ENCODE measurements around the gene OLFM2.
"Not testable (repeated sequence)": the region's sequence is repeated elsewhere in the genome, so short reads cannot be mapped to it uniquely, and the experiment has no call there.

OLFM2 gene

GRCh38 chr19:9856609-9857008 lies 79.7 kb downstream of the OLFM2 start:
- H3K27me3 Mint-ChIP-seq (ENCODE audit: low read depth) = no peaks in the 10 kb centered on the region
- peaks cover 45% of the 10 kb centered on the region for H3K4me1 Mint-ChIP-seq (ENCODE audit: low read depth)
- DNase-seq (ENCODE audit: low spot score) = no peak
- no peaks in the 10 kb centered on the region for H3K9me3 Mint-ChIP-seq
- peak overlapping the region; percentile 45 for H3K27ac Mint-ChIP-seq
- peaks cover 14% of the 10 kb centered on the region for H3K36me3 Mint-ChIP-seq (ENCODE audit: low read depth)
- H3K4me3 Mint-ChIP-seq = peak overlapping the region; percentile 59

- Mint-ChIP-seq H3K27me3 (ENCODE audit: low read depth) (no peaks in the 10 kb centered on the region), H3K36me3 (ENCODE audit: low read depth) (peaks cover 14% of the 10 kb centered on the region), H3K4me1 (ENCODE audit: low read depth) (peaks cover 28% of the 10 kb centered on the region), H3K4me3 (no peak overlapping the region), H3K9me3 (no peaks in the 10 kb centered on the region), H3K27ac (no peak overlapping the region)
- DNase-seq (ENCODE audit: low spot score) = no peak
Observed at GRCh38 chr19:9854282-9854846, 82.0 kb downstream of the OLFM2 start.

- H3K27ac Mint-ChIP-seq = no peak overlapping the region
- no peak overlapping the region for H3K4me3 Mint-ChIP-seq
- H3K9me3 Mint-ChIP-seq = no peaks in the 10 kb centered on the region
- no peaks in the 10 kb centered on the region for H3K27me3 Mint-ChIP-seq (ENCODE audit: low read depth)
- DNase-seq (ENCODE audit: low spot score) = no peak
- peaks cover 21% of the 10 kb centered on the region for H3K36me3 Mint-ChIP-seq (ENCODE audit: low read depth)
- H3K4me1 Mint-ChIP-seq (ENCODE audit: low read depth) = peaks cover 3% of the 10 kb centered on the region
Observed at GRCh38 chr19:9850235-9850959, 85.9 kb downstream of the OLFM2 start.

- Mint-ChIP-seq H3K27me3 (ENCODE audit: low read depth) (no peaks in the 10 kb centered on the region), H3K9me3 (no peaks in the 10 kb centered on the region), H3K27ac (no peak overlapping the region), H3K4me3 (no peak overlapping the region), H3K36me3 (ENCODE audit: low read depth) (peaks cover 27% of the 10 kb centered on the region), H3K4me1 (ENCODE audit: low read depth) (peaks cover 3% of the 10 kb centered on the region)
- no peak for DNase-seq (ENCODE audit: low spot score)
Observed at GRCh38 chr19:9849791-9850190, 86.5 kb downstream of the OLFM2 start.

- H3K4me3 Mint-ChIP-seq = no peak overlapping the region
- peaks cover 3% of the 10 kb centered on the region for H3K4me1 Mint-ChIP-seq (ENCODE audit: low read depth)
- H3K27ac Mint-ChIP-seq = no peak overlapping the region
Observed at GRCh38 chr19:9848762-9849161, 87.6 kb downstream of the OLFM2 start.

GRCh38 chr19:9848060-9848459 lies 88.3 kb downstream of the OLFM2 start:
- no peaks in the 10 kb centered on the region for H3K27me3 Mint-ChIP-seq (ENCODE audit: low read depth)
- peaks cover 3% of the 10 kb centered on the region for H3K4me1 Mint-ChIP-seq (ENCODE audit: low read depth)
- H3K9me3 Mint-ChIP-seq = no peaks in the 10 kb centered on the region
- peaks cover 40% of the 10 kb centered on the region for H3K36me3 Mint-ChIP-seq (ENCODE audit: low read depth)
- no peak for DNase-seq (ENCODE audit: low spot score)
- H3K4me3 Mint-ChIP-seq = no peak overlapping the region
- H3K27ac Mint-ChIP-seq = no peak overlapping the region

More at GRCh38 chr19:9848762-9849161, 87.6 kb downstream of the OLFM2 start:
- no peak for DNase-seq (ENCODE audit: low spot score)
- no peaks in the 10 kb centered on the region for H3K9me3 Mint-ChIP-seq
- peaks cover 34% of the 10 kb centered on the region for H3K36me3 Mint-ChIP-seq (ENCODE audit: low read depth)
- H3K27me3 Mint-ChIP-seq (ENCODE audit: low read depth) = no peaks in the 10 kb centered on the region

GRCh38 chr19:9847087-9847671 lies 89.1 kb downstream of the OLFM2 start:
- DNase-seq (ENCODE audit: low spot score) = no peak
- Mint-ChIP-seq H3K4me1 (ENCODE audit: low read depth) (peaks cover 3% of the 10 kb centered on the region), H3K9me3 (no peaks in the 10 kb centered on the region), H3K36me3 (ENCODE audit: low read depth) (peaks cover 44% of the 10 kb centered on the region), H3K4me3 (no peak overlapping the region), H3K27me3 (ENCODE audit: low read depth) (no peaks in the 10 kb centered on the region), H3K27ac (no peak overlapping the region)

- not testable (repeated sequence) for DNase-seq (ENCODE audit: low spot score); H3K9me3 Mint-ChIP-seq; H3K27me3 Mint-ChIP-seq (ENCODE audit: low read depth); H3K27ac Mint-ChIP-seq; H3K4me1 Mint-ChIP-seq (ENCODE audit: low read depth); H3K4me3 Mint-ChIP-seq
- H3K36me3 Mint-ChIP-seq (ENCODE audit: low read depth) = peaks cover 65% of the 10 kb centered on the region
Observed at GRCh38 chr19:9843626-9844273, 92.6 kb downstream of the OLFM2 start.

- H3K27ac Mint-ChIP-seq = no peak overlapping the region
- H3K4me1 Mint-ChIP-seq (ENCODE audit: low read depth) = no peaks in the 10 kb centered on the region
- no peak overlapping the region for H3K4me3 Mint-ChIP-seq
- H3K9me3 Mint-ChIP-seq = no peaks in the 10 kb centered on the region
- H3K27me3 Mint-ChIP-seq (ENCODE audit: low read depth) = no peaks in the 10 kb centered on the region
- H3K36me3 Mint-ChIP-seq (ENCODE audit: low read depth) = peaks cover 66% of the 10 kb centered on the region
- DNase-seq (ENCODE audit: low spot score) = no peak
Observed at GRCh38 chr19:9842834-9843625, 93.3 kb downstream of the OLFM2 start.

GRCh38 chr19:9839415-9839814 lies 96.9 kb downstream of the OLFM2 start:
- Mint-ChIP-seq H3K27ac (no peak overlapping the region), H3K4me1 (ENCODE audit: low read depth) (peaks cover 11% of the 10 kb centered on the region), H3K9me3 (no peaks in the 10 kb centered on the region), H3K36me3 (ENCODE audit: low read depth) (peaks cover 51% of the 10 kb centered on the region), H3K4me3 (no peak overlapping the region), H3K27me3 (ENCODE audit: low read depth) (no peaks in the 10 kb centered on the region)
- no peak for DNase-seq (ENCODE audit: low spot score)

GRCh38 chr19:9838324-9838723 lies 98.0 kb downstream of the OLFM2 start:
- no peak overlapping the region for H3K27ac Mint-ChIP-seq
- no peaks in the 10 kb centered on the region for H3K9me3 Mint-ChIP-seq
- H3K4me3 Mint-ChIP-seq = no peak overlapping the region
- DNase-seq (ENCODE audit: low spot score) = no peak
- peaks cover 41% of the 10 kb centered on the region for H3K36me3 Mint-ChIP-seq (ENCODE audit: low read depth)
- H3K4me1 Mint-ChIP-seq (ENCODE audit: low read depth) = peaks cover 13% of the 10 kb centered on the region
- no peaks in the 10 kb centered on the region for H3K27me3 Mint-ChIP-seq (ENCODE audit: low read depth)

GRCh38 chr19:9836021-9836420 lies 100.3 kb downstream of the OLFM2 start:
- H3K27ac Mint-ChIP-seq = peak overlapping the region; percentile 86
- H3K27me3 Mint-ChIP-seq (ENCODE audit: low read depth) = no peaks in the 10 kb centered on the region
- no peaks in the 10 kb centered on the region for H3K9me3 Mint-ChIP-seq
- H3K36me3 Mint-ChIP-seq (ENCODE audit: low read depth) = peaks cover 20% of the 10 kb centered on the region
- peaks cover 13% of the 10 kb centered on the region for H3K4me1 Mint-ChIP-seq (ENCODE audit: low read depth)
- no peak for DNase-seq (ENCODE audit: low spot score)
- peak overlapping the region; percentile 95 for H3K4me3 Mint-ChIP-seq

GRCh38 chr19:9835507-9835949 lies 100.8 kb downstream of the OLFM2 start:
- Mint-ChIP-seq H3K27ac (peak overlapping the region; percentile 86), H3K9me3 (no peaks in the 10 kb centered on the region), H3K27me3 (ENCODE audit: low read depth) (no peaks in the 10 kb centered on the region), H3K4me1 (ENCODE audit: low read depth) (peaks cover 13% of the 10 kb centered on the region), H3K4me3 (peak overlapping the region; percentile 95), H3K36me3 (ENCODE audit: low read depth) (peaks cover 17% of the 10 kb centered on the region)
- DNase-seq (ENCODE audit: low spot score) = no peak

Measured in T-helper 2 cell treated with Interferon-gamma antibody and Interleukin-4, amounts not matched to agents 5 μg/mL and 100 μg/mL, for 36 hours (primary cell).